Neural cell (in vitro differentiated cells): ENCODE data around the gene C22orf15.

Source experiments
- EP300 ChIP-seq: fragments of 450-650 bp; conservative IDR thresholded peaks from 2 replicates; pipeline ENCODE4 v1.6.1; 2014; ENCODE audit warnings: antibody characterized with exemption, mild to moderate bottlenecking, moderate library complexity; ENCODE audit not compliant: poor library complexity, severe bottlenecking
- MXI1 ChIP-seq: fragments of 450-650 bp; conservative IDR thresholded peaks from 2 replicates; pipeline ENCODE4 v1.6.1; 2014; ENCODE audit warnings: antibody characterized with exemption, mild to moderate bottlenecking; ENCODE audit not compliant: poor library complexity, severe bottlenecking
- TAF1 ChIP-seq: IDR thresholded peaks from 2 replicates; pipeline ENCODE4 v1.6.1; 2012; ENCODE audit warnings: low read depth
- TF ChIP-seq, protein P1 (sequence below): fragments of 450-650 bp; IDR thresholded peaks from 2 replicates; pipeline ENCODE4 v1.5.1; 2014; ENCODE audit warnings: antibody characterized with exemption, mild to moderate bottlenecking, moderate library complexity; ENCODE audit not compliant: poor library complexity, severe bottlenecking

DNA sequence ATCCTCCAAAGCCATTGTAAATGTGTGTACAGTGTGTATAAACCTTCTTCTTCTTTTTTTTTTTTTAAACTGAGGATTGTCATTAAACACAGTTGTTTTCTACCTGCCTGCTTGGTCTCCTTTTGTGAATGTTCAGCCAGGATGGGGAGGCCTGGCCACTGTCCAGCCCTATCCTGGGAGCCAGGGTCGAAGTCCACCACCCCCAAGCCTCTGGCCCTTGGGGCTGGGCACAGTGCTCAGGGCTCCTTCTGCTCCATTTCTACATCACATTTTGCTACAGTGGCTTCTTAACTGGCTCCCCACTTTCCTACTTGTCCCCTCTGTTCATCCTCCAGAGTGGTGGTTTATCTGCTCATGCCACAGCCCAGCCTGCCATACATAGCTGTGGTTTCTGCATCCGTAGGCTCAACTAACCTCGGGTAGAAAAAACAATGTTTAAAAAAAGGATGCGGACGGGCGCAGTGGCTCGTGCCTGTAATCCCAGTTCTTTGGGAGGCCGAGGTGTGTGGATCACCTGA lies 21.5 kb downstream of the C22orf15 start:
- TF ChIP-seq, protein P1, sequence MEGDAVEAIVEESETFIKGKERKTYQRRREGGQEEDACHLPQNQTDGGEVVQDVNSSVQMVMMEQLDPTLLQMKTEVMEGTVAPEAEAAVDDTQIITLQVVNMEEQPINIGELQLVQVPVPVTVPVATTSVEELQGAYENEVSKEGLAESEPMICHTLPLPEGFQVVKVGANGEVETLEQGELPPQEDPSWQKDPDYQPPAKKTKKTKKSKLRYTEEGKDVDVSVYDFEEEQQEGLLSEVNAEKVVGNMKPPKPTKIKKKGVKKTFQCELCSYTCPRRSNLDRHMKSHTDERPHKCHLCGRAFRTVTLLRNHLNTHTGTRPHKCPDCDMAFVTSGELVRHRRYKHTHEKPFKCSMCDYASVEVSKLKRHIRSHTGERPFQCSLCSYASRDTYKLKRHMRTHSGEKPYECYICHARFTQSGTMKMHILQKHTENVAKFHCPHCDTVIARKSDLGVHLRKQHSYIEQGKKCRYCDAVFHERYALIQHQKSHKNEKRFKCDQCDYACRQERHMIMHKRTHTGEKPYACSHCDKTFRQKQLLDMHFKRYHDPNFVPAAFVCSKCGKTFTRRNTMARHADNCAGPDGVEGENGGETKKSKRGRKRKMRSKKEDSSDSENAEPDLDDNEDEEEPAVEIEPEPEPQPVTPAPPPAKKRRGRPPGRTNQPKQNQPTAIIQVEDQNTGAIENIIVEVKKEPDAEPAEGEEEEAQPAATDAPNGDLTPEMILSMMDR: no peak
- TF ChIP-seq EP300: no peak
- TF ChIP-seq MXI1: no peak
- TF ChIP-seq TAF1: no peak
